Heart right ventricle (tissue), 16 donors: ENCODE results near the gene PRDM16. TPM values are rescaled to one million over a fixed set of nuclear protein-coding genes. Genes with fewer than 3 reads are reported as not detected.

Experiments
- ATAC-seq, 8 donors: fragments of 200-7000 bp; cut with Tn5 transposase; one replicate each; pipeline ENCODE4 v1.9.1; 2020; ENCODE audit warnings: mild to moderate bottlenecking in 8 of 8, moderate library complexity in 8 of 8, moderate number of reproducible peaks in 1 of 8
- DNase-seq, 2 donors: peaks; one replicate each; pipeline ENCODE4 v3.0.0-alpha.2; 2020
- H3K27ac ChIP-seq, 10 donors: fragments of 200-600 bp; sonication (generic) in 2 of 10; one replicate each; pipeline versions ENCODE4 v1.5.0 to v1.8.0; 2020 to 2022; ENCODE audit warnings: mild to moderate bottlenecking in 3 of 10
- H3K27me3 ChIP-seq, 7 donors: fragments of 200-600 bp; one replicate each; pipeline ENCODE4 v1.8.0; 2021 to 2022; ENCODE audit warnings: mild to moderate bottlenecking in 2 of 7
- H3K36me3 ChIP-seq, 9 donors: fragments of 200-600 bp; sonication (generic) in 1 of 9; one replicate each; pipeline versions ENCODE4 v1.5.0 to v1.8.0; 2020 to 2022; ENCODE audit warnings: mild to moderate bottlenecking in 2 of 9
- H3K4me1 ChIP-seq, 9 donors: fragments of 200-600 bp; sonication (generic) in 1 of 9; one replicate each; pipeline versions ENCODE4 v1.5.0 to v1.8.0; 2020 to 2022; ENCODE audit warnings: mild to moderate bottlenecking in 4 of 9
- H3K4me3 ChIP-seq, 10 donors: fragments of 200-600 bp; sonication (generic) in 2 of 10; one replicate each; pipeline versions ENCODE4 v1.5.0 to v1.8.0; 2020 to 2022; ENCODE audit warnings: mild to moderate bottlenecking in 7 of 10, moderate library complexity in 2 of 10
- H3K9me3 ChIP-seq, 11 donors: fragments of 200-600 bp in 10 of 11; sonication (generic) in 2 of 11; one replicate each; pipeline versions ENCODE4 v1.5.0 to v1.8.0; 2013 to 2022; ENCODE audit warnings: mild to moderate bottlenecking in 2 of 11, control low read depth in 1 of 11, moderate library complexity in 1 of 11
- WGBS, 2 donors: extraction: QIAGEN DNeasy Blood & Tissue Kit; methylation state at CpG; one replicate each; pipeline ENCODE4 v1.1.7; 2013; ENCODE audit warnings: inconsistent platforms in 1 of 2; 5-methylcytosine and 5-hydroxymethylcytosine counted together
- intact Hi-C, 10 donors: fragments of 100-400 bp; cut with DNase I; formaldehyde crosslinking; loops; one replicate each; pipeline versions ENCODE4 v1.11.1 to v1.14.2; 2022
- polyA plus RNA-seq, 2 donors: library from polyadenylated mRNA; stranded (reverse); fragments of 200-250 nt; gene quantifications; one replicate each; pipeline ENCODE4 v1.2.3, GENCODE V29; 2013
- total RNA-seq, 10 donors: library from RNA; stranded (reverse); fragmentation: NEBNext Ultra II Directional in 3 of 10; extraction: Animal tissue kit (Norgen Biotek cat#: 25700) in 3 of 10; gene quantifications; one replicate each; pipeline versions ENCODE4 v1.2.1 to v1.2.4, GENCODE V29; 2021 to 2023
- TF ChIP-seq, protein P1 (sequence below), 9 donors: fragments of 200-600 bp; sonication (generic) in 2 of 9; IDR thresholded peaks; one replicate each; pipeline versions ENCODE4 v1.5.0 to v1.8.0; 2021 to 2022; ENCODE audit warnings: antibody characterized with exemption in 9 of 9, mild to moderate bottlenecking in 5 of 9, moderate library complexity in 1 of 9
- donor health status: Arrhythmogenic right ventricular cardiomyopathy.
- donor health status: ischemic (EF 13 %, LVEDD 7.1; RV severe dilation, severe dysfunction).
- donor health status: healthy with polysubstance abuse.
- donor health status: DM: no; HTN: yes; CAD: no.
- donor health status: DM: no; HTN: no; CAD: no.
- donor health status: ischemic (EF 25% LVEDD 6.9; RV normal size, moderate dysfunction).
- donor health status: ischemic (EF 25% LVEDD 5.7; RV mildly dilated, moderate dysfunction).
- donor health status: healthy.
- donor health status: DM: yes; HTN: yes; CAD: no.
- donor health status: Ischemic cardiomyopathy.
- donor health status: ischemic (EF 35%, LVEDD 5.7; RV mildly dilated, moderate dysfunction).
- donor health status: nonischemic (EF 11% LVEDD 7.7; RV severe dilation, severe dysfunction).
- donor health status: DM: yes; HTN: yes; CAD: no.
- donor health status: PGD.
- donor health status: ischemic (EF 29% LVEDD 5.4; RV normal size, mild dysfunction).
- donor health status: nonischemic (EF 23%, LVEDD 6.1; RV moderate dilation, normal function).

The PRDM16 gene
- total and polyA plus RNA-seq, 12 donors = 4.1 to 25.9 (median 14.8) TPM

DNA sequence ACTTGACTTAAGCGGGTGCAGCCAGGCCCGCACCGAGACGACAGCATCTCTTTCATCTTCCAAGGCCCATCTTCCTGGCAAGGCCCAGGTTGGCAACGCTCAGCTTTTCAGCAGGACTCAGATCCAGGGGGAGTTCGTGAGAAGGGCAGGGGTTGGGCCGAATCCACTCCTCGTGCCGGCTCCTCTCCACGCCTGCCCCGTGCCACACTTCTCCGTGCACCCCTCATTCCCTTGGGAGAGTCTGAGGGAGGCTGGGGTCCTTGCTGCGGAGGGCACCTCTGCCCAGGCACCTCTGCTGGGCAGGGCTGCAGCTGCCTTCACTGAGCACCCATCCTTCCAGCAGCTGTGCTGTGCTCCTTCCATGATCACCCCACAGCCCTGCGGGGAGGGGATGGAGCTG, 22.3 kb downstream of the PRDM16 start:
- Histone ChIP-seq H3K4me1 (peaks cover 0 to 35% (median 17%) of the 10 kb centered on the region in 9 donors), H3K36me3 (no peaks in the 10 kb centered on the region), H3K9me3 (no peaks in the 10 kb centered on the region), H3K27me3 (no peaks in the 10 kb centered on the region), H3K4me3 (no peak overlapping the region), H3K27ac (no peak overlapping the region)
- TF ChIP-seq, protein P1, sequence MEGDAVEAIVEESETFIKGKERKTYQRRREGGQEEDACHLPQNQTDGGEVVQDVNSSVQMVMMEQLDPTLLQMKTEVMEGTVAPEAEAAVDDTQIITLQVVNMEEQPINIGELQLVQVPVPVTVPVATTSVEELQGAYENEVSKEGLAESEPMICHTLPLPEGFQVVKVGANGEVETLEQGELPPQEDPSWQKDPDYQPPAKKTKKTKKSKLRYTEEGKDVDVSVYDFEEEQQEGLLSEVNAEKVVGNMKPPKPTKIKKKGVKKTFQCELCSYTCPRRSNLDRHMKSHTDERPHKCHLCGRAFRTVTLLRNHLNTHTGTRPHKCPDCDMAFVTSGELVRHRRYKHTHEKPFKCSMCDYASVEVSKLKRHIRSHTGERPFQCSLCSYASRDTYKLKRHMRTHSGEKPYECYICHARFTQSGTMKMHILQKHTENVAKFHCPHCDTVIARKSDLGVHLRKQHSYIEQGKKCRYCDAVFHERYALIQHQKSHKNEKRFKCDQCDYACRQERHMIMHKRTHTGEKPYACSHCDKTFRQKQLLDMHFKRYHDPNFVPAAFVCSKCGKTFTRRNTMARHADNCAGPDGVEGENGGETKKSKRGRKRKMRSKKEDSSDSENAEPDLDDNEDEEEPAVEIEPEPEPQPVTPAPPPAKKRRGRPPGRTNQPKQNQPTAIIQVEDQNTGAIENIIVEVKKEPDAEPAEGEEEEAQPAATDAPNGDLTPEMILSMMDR (IDR thresholded peaks at IDR 0.05) = no peak
- ATAC-seq (no peak), DNase-seq (no peak)
- WGBS, 2 donors = 89 to 91% methylated on average over 14 of the region's 14 CpGs
- intact Hi-C loops = no loop called here

DNA sequence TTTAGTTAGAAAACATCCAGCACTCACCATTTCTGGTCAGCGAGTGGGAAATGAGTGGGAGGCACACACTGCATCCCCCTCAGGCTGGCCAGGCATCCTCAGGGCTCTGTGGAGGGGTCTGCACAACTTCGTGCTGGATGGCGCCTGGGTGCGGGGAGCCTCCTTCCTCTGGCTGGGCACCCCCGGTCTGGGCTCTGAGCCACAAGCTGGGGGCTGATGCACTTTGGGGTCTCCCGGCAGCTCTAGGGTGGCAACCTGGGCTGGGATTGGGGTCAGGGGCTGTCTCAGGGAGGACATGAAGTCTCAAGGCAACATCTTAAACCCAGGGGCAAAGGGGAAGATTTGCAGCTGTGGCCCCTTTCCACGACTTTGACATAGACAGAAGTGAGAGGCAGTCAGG, 23.5 kb downstream of the PRDM16 start:
- Histone ChIP-seq H3K27ac (no peak overlapping the region), H3K9me3 (no peaks in the 10 kb centered on the region), H3K4me3 (no peak overlapping the region), H3K4me1 (peaks cover under 1 to 47% (median 27%) of the 10 kb centered on the region in 9 donors), H3K36me3 (no peaks in the 10 kb centered on the region), H3K27me3 (peaks cover 0 to 5% (median 0%) of the 10 kb centered on the region in 7 donors)
- ATAC-seq (no peak), DNase-seq (no peak)
- intact Hi-C loops = no loop called here
- TF ChIP-seq, protein P1 (IDR thresholded peaks at IDR 0.05) = no peak
- WGBS, 2 donors = 72 to 83% methylated on average over 7 of the region's 7 CpGs

DNA sequence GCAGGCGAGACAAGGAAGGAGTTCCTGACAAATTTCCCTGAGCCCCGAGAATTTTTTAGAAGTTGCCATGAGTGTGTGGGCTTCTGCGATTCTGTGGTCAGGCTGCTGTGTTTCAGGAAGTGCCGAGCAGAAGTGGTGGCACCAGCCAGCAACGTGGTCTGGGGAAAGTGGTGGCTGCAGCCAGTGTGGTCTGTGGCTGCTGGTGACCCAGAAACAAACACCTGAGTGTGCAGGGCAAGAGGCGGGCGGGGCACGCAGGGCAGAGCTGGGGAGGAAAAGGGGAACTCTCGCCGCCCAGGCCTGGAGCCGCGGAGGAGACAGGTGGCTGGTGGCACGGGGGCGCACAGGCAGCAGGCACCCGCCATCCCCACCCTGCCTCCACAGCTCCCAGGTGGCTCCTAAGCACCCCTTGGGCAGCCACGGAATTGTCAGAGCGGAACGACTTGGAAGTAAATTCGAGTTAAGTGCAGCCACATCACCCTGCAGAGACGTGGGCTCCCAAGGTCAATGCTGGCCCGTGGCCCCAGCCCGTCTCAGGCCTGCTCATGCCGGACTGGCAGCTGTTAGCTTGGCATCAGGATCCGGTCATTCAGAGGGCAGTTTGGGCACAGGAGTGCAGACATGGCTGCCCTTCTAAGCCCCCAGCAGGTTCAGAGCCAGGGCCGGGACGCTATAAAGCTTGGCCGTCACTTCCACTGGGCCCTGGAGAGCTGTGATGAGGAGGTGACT, 25.1 kb downstream of the PRDM16 start:
- intact Hi-C loops = no loop called here
- Histone ChIP-seq H3K4me3 (no peak overlapping the region), H3K27ac (peak overlapping the region in 8 of 10 donors; percentile 26 to 73 (median 36)), H3K9me3 (no peaks in the 10 kb centered on the region), H3K27me3 (peaks cover 0 to 5% (median 0%) of the 10 kb centered on the region in 7 donors), H3K4me1 (peaks cover 6 to 56% (median 33%) of the 10 kb centered on the region in 9 donors), H3K36me3 (no peaks in the 10 kb centered on the region)
- ATAC-seq (peak in 5 of 8 donors; percentile 30 to 45 (median 42)), DNase-seq (no peak)
- 65 to 70% methylated on average over 27 of the region's 27 CpGs for WGBS, 2 donors
- TF ChIP-seq, protein P1 (IDR thresholded peaks at IDR 0.05) = no peak

DNA sequence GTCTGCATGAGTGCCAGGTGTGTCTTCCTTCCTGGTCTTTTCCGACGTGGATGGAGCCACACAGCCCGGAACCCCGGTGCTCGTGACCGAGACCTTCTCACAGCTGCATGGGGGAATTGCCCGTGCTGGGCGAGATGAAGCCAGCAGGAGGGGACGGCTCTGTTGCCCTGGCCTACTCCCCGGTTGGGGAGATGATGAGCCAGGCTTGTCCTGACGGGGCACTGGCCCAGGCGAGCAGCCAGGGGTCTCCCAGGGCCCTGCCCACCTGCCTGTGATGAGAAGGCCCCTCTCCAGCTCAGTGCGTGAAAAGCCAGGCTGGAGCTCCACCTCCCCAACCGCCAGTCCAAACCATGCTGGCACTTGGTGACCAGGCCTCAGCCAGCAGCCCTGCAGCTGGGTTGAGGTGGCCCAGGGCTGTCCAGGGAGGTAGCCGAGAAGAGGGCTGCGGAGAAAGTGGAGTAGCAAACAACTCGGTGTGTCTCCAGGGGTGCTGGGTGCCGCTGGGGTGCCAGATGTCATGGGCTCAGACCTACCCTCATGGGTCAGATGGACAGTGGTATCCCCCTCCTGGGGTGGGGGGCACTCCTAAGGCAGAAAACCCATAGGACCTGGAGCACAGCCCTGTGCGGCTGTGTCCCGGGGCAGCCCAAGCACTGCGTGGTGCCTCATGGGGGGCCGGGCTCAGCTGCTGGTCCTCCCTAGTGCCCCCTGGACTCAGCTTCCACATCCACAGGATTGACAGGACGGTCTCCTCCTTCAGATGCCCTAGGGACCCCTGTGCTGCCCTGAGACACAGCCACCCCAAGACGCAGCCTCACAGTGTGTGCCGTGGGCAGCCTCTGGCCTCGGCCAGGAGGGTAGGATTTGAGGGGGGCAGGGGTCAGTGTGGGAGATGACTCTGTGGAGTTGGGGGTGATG, 26.1 kb downstream of the PRDM16 start:
- intact Hi-C loops = no loop called here
- Histone ChIP-seq H3K9me3 (no peaks in the 10 kb centered on the region), H3K27me3 (peaks cover 0 to 5% (median 0%) of the 10 kb centered on the region in 7 donors), H3K27ac (peak overlapping the region in 8 of 10 donors; percentile 26 to 73 (median 36)), H3K4me3 (no peak overlapping the region), H3K4me1 (peaks cover 6 to 57% (median 35%) of the 10 kb centered on the region in 9 donors), H3K36me3 (no peaks in the 10 kb centered on the region)
- 75 to 81% methylated on average over 26 of the region's 26 CpGs for WGBS, 2 donors
- DNase-seq (no peak), ATAC-seq (peak in 7 of 8 donors; percentile 8 to 54 (median 37))
- TF ChIP-seq, protein P1 (IDR thresholded peaks at IDR 0.05) = no peak
